Testis (tissue), 3 donors: ENCODE data around the gene EFL1. TPM values are rescaled to one million over a fixed set of nuclear protein-coding genes. Genes with fewer than 3 reads are reported as not detected.

Source experiments
- DNase-seq: peaks from one replicate; pipeline ENCODE4 v3.0.0-alpha.2; 2019
- H3K27ac ChIP-seq, 2 donors: fragments of 200-600 bp; sonication (generic); one replicate each; pipeline ENCODE4 v1.5.1; 2019
- H3K27me3 ChIP-seq: fragments of 200-600 bp; sonication (generic); one replicate; pipeline ENCODE4 v1.5.1; 2019
- H3K36me3 ChIP-seq: fragments of 200-600 bp; sonication (generic); one replicate; pipeline ENCODE4 v1.5.1; 2017; ENCODE audit warnings: low read depth; ENCODE audit errors: missing control alignments
- H3K4me1 ChIP-seq: fragments of 200-600 bp; sonication (generic); one replicate; pipeline ENCODE4 v1.5.1; 2019
- H3K4me3 ChIP-seq, 2 donors: fragments of 200-600 bp; sonication (generic); one replicate each; pipeline ENCODE4 v1.5.1; 2017 to 2019
- H3K9me3 ChIP-seq: fragments of 200-600 bp; sonication (generic); one replicate; pipeline ENCODE4 v1.5.1; 2017
- CTCF ChIP-seq, 3 experiments: fragments of 450-650 bp in 2 of 3; fragments of 200-600 bp in 1 of 3; sonication (generic) in 1 of 3; IDR thresholded peaks; one replicate each; pipeline ENCODE4 v1.5.1; 2016 to 2019; ENCODE audit warnings: antibody characterized with exemption in 3 of 3, mild to moderate bottlenecking in 2 of 3, moderate library complexity in 1 of 3
- POLR2A ChIP-seq: fragments of 450-650 bp; IDR thresholded peaks from one replicate; pipeline ENCODE4 v1.6.1; 2017; ENCODE audit warnings: antibody characterized with exemption, mild to moderate bottlenecking, moderate library complexity
- WGBS, 2 donors: methylation state at CpG; one replicate each; pipeline ENCODE4 v1.1.5; 2018; 5-methylcytosine and 5-hydroxymethylcytosine counted together
- intact Hi-C: fragments of 100-400 bp; cut with DNase I; formaldehyde crosslinking; loops from one replicate; pipeline ENCODE4 v1.15.1; 2023; ENCODE audit warnings: low total_unique reads
- polyA plus RNA-seq: library from polyadenylated mRNA; stranded (reverse); fragments of 350-450 nt; fragmentation: Illumina TruSeq; extraction: RNeasy Lipid Tissue Mini Kit (QIAGEN cat#74804); gene quantifications from one replicate; pipeline ENCODE4 v1.2.3, GENCODE V29; 2014; ENCODE audit warnings: low read depth, low replicate concordance; ENCODE audit not compliant: insufficient read depth
- total RNA-seq, 2 donors: library from RNA; depleted of rRNA; stranded (reverse); fragments of >200 nt; gene quantifications; one replicate each; pipeline ENCODE4 v1.2.3, GENCODE V29; 2016

The EFL1 gene
- total and polyA plus RNA-seq, 3 donors from 2014 or later: 30.6 to 35.0 (median 34.3) TPM

- intact Hi-C loops: no loop called here
- H3K4me1 ChIP-seq: no peaks in the 10 kb centered on the region
- no peak for TF ChIP-seq CTCF (IDR thresholded peaks at IDR 0.05)
- no peak for TF ChIP-seq POLR2A
Observed at GRCh38 chr15:82095803-82096202, 166.7 kb downstream of the EFL1 start.

GRCh38 chr15:82093774-82094211 lies 168.7 kb downstream of the EFL1 start:
- no peak for DNase-seq
- intact Hi-C loops: no loop called here

More at GRCh38 chr15:82095803-82096202, 166.7 kb downstream of the EFL1 start:
- Histone ChIP-seq H3K9me3 (no peaks in the 10 kb centered on the region), H3K4me3 (no peak overlapping the region), H3K36me3 (no peaks in the 10 kb centered on the region), H3K27ac (no peak overlapping the region), H3K27me3 (no peaks in the 10 kb centered on the region)
- DNase-seq: no peak

GRCh38 chr15:82093325-82093724 lies 169.2 kb downstream of the EFL1 start:
- Histone ChIP-seq H3K36me3 (no peaks in the 10 kb centered on the region), H3K9me3 (no peaks in the 10 kb centered on the region), H3K27ac (no peak overlapping the region), H3K27me3 (no peaks in the 10 kb centered on the region), H3K4me3 (no peak overlapping the region), H3K4me1 (no peaks in the 10 kb centered on the region)
- no peak for DNase-seq
- TF ChIP-seq CTCF (IDR thresholded peaks at IDR 0.05) (no peak), POLR2A (no peak)
- 85 to 93% methylated on average over 5 of the region's 5 CpGs for WGBS, 2 donors
- intact Hi-C loops: no loop called here

More at GRCh38 chr15:82093774-82094211, 168.7 kb downstream of the EFL1 start:
- no peaks in the 10 kb centered on the region for H3K36me3 ChIP-seq
- H3K4me1 ChIP-seq: no peaks in the 10 kb centered on the region
- 91 to 92% methylated on average over 13 of the region's 13 CpGs for WGBS, 2 donors
- TF ChIP-seq CTCF (IDR thresholded peaks at IDR 0.05) (no peak), POLR2A (no peak)
- H3K4me3 ChIP-seq: no peak overlapping the region
- H3K27me3 ChIP-seq: no peaks in the 10 kb centered on the region
- no peak overlapping the region for H3K27ac ChIP-seq
- H3K9me3 ChIP-seq: no peaks in the 10 kb centered on the region

GRCh38 chr15:82091636-82092140 lies 170.8 kb downstream of the EFL1 start:
- no peak for DNase-seq
- Histone ChIP-seq H3K27ac (no peak overlapping the region), H3K36me3 (no peaks in the 10 kb centered on the region), H3K27me3 (no peaks in the 10 kb centered on the region), H3K9me3 (no peaks in the 10 kb centered on the region), H3K4me1 (no peaks in the 10 kb centered on the region), H3K4me3 (no peak overlapping the region)
- intact Hi-C loops: no loop called here
- WGBS, 2 donors: 87 to 91% methylated on average over 3 of the region's 3 CpGs
- no peak for TF ChIP-seq POLR2A
- no peak for TF ChIP-seq CTCF (IDR thresholded peaks at IDR 0.05)
